HG03039 (cell line): Measurements from ENCODE around the gene LRP1B.
A peak's percentile ranks its signal among the peaks of the same experiment; 100 is the strongest.

Experiments used
- ATAC-seq: cut with Tn5 transposase; IDR thresholded peaks from one replicate; pipeline ENCODE4 v1.9.1; 2021; ENCODE audit warnings: mild to moderate bottlenecking, moderate library complexity; ENCODE audit not compliant: unreplicated experiment

The LRP1B gene

GRCh38 chr2:140869925-140870324 lies 1260.9 kb downstream of the LRP1B start:
- ATAC-seq = no peak

GRCh38 chr2:140869107-140869506 lies 1261.7 kb downstream of the LRP1B start:
- ATAC-seq = no peak

GRCh38 chr2:140865837-140866236 lies 1265.0 kb downstream of the LRP1B start:
- no peak for ATAC-seq

GRCh38 chr2:140863713-140864112 lies 1267.1 kb downstream of the LRP1B start:
- ATAC-seq = no peak

GRCh38 chr2:140862181-140862580 lies 1268.6 kb downstream of the LRP1B start:
- no peak for ATAC-seq

- no peak for ATAC-seq
Measured at GRCh38 chr2:140861666-140862065, 1269.2 kb downstream of the LRP1B start.

- no peak for ATAC-seq
Measured at GRCh38 chr2:140855471-140855870, 1275.3 kb downstream of the LRP1B start.

- ATAC-seq = no peak
Measured at GRCh38 chr2:140851258-140851981, 1279.4 kb downstream of the LRP1B start.

GRCh38 chr2:140843186-140843585 lies 1287.6 kb downstream of the LRP1B start:
- ATAC-seq = no peak

GRCh38 chr2:140842110-140842509 lies 1288.7 kb downstream of the LRP1B start:
- ATAC-seq = no peak

GRCh38 chr2:140841141-140841540 lies 1289.7 kb downstream of the LRP1B start:
- ATAC-seq = no peak

GRCh38 chr2:140836826-140837225 lies 1294.0 kb downstream of the LRP1B start:
- no peak for ATAC-seq

GRCh38 chr2:140835079-140835478 lies 1295.7 kb downstream of the LRP1B start:
- ATAC-seq = no peak

- ATAC-seq = no peak
Measured at GRCh38 chr2:140814141-140814540, 1316.7 kb downstream of the LRP1B start.

- ATAC-seq = peak; percentile 83
Measured at GRCh38 chr2:140808820-140809219, 1322.0 kb downstream of the LRP1B start.

- no peak for ATAC-seq
Measured at GRCh38 chr2:140808211-140808610, 1322.6 kb downstream of the LRP1B start.

GRCh38 chr2:140804700-140805260 lies 1326.0 kb downstream of the LRP1B start:
- no peak for ATAC-seq

- no peak for ATAC-seq
Measured at GRCh38 chr2:140801311-140801710, 1329.5 kb downstream of the LRP1B start.

- peak; percentile 89 for ATAC-seq
Measured at GRCh38 chr2:140797718-140798117, 1333.1 kb downstream of the LRP1B start.

GRCh38 chr2:140791802-140792201 lies 1339.0 kb downstream of the LRP1B start:
- ATAC-seq = no peak

- ATAC-seq = no peak
Measured at GRCh38 chr2:140786585-140786984, 1344.2 kb downstream of the LRP1B start.

GRCh38 chr2:140775411-140775810 lies 1355.4 kb downstream of the LRP1B start:
- no peak for ATAC-seq

- no peak for ATAC-seq
Measured at GRCh38 chr2:140770645-140771044, 1360.2 kb downstream of the LRP1B start.
